Suprapubic skin (tissue), 4 donors: ENCODE data around the gene DNAH11. TPM values are rescaled to one million over a fixed set of nuclear protein-coding genes. Genes with fewer than 3 reads are reported as not detected.

Experiments used
- DNase-seq, 2 donors: peaks; one replicate each; pipeline ENCODE4 v3.0.0-alpha.2; 2019; ENCODE audit warnings: low spot score in 2 of 2
- H3K27ac ChIP-seq: fragments of 200-600 bp; sonication (generic); one replicate; pipeline ENCODE4 v1.5.1; 2019
- H3K27me3 ChIP-seq: fragments of 200-600 bp; sonication (generic); one replicate; pipeline ENCODE4 v1.5.1; 2019
- H3K36me3 ChIP-seq: fragments of 200-600 bp; sonication (generic); one replicate; pipeline ENCODE4 v1.5.1; 2019
- H3K4me1 ChIP-seq: fragments of 200-600 bp; sonication (generic); one replicate; pipeline ENCODE4 v1.5.1; 2019
- H3K4me3 ChIP-seq: fragments of 200-600 bp; sonication (generic); one replicate; pipeline ENCODE4 v1.5.1; 2019; ENCODE audit warnings: mild to moderate bottlenecking
- H3K9me3 ChIP-seq: fragments of 200-600 bp; sonication (generic); one replicate; pipeline ENCODE4 v1.5.1; 2019
- EP300 ChIP-seq: sonication (generic); formaldehyde crosslinking; IDR thresholded peaks from one replicate; pipeline ENCODE4 v1.6.1; 2017; ENCODE audit warnings: antibody characterized with exemption
- POLR2A ChIP-seq, 2 donors: fragments of 450-650 bp; IDR thresholded peaks; one replicate each; pipeline ENCODE4 v1.6.1; 2017; ENCODE audit warnings: antibody characterized with exemption in 2 of 2, mild to moderate bottlenecking in 2 of 2, moderate library complexity in 2 of 2
- POLR2AphosphoS5 ChIP-seq, 3 donors: sonication (generic); formaldehyde crosslinking; IDR thresholded peaks; one replicate each; pipeline ENCODE4 v1.6.1; 2017; ENCODE audit warnings: antibody characterized with exemption in 3 of 3
- WGBS: methylation state at CpG from one replicate; pipeline ENCODE4 v1.1.5; 2018; 5-methylcytosine and 5-hydroxymethylcytosine counted together
- total RNA-seq, 4 donors: library from RNA; depleted of rRNA; stranded (reverse); fragments of >200 nt; gene quantifications; one replicate each; pipeline ENCODE4 v1.1.0, GENCODE V29; 2016
- TF ChIP-seq, protein P1 (sequence below), 2 donors: fragments of 200-600 bp in 1 of 2; fragments of 450-650 bp in 1 of 2; sonication (generic) in 1 of 2; IDR thresholded peaks; one replicate each; pipeline ENCODE4 v1.5.1; 2016 to 2019; ENCODE audit warnings: antibody characterized with exemption in 2 of 2, mild to moderate bottlenecking in 1 of 2, moderate library complexity in 1 of 2

Gene DNAH11
- total RNA-seq, 4 donors from 2014 or later: 0.57 to 48.3 (median 1.8) TPM

DNA sequence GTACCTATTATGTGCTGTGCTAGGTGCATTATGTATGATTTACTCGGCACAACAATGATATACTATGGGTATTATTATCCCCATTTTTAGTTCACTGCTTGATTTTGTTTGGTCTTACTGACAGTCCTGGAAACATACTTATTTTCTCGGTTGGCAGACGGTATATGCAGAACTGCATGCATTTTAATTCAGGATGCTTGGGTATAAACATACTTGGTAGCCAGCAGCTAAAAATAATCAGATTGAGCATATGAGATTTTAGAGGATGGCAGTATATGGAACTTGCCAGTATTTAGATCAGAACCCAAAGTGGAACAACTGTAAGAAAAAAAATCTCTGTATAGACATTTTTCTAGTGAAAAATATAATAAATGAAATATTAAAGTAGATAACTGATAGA lies 163.3 kb downstream of the DNAH11 start:
- TF ChIP-seq, protein P1, sequence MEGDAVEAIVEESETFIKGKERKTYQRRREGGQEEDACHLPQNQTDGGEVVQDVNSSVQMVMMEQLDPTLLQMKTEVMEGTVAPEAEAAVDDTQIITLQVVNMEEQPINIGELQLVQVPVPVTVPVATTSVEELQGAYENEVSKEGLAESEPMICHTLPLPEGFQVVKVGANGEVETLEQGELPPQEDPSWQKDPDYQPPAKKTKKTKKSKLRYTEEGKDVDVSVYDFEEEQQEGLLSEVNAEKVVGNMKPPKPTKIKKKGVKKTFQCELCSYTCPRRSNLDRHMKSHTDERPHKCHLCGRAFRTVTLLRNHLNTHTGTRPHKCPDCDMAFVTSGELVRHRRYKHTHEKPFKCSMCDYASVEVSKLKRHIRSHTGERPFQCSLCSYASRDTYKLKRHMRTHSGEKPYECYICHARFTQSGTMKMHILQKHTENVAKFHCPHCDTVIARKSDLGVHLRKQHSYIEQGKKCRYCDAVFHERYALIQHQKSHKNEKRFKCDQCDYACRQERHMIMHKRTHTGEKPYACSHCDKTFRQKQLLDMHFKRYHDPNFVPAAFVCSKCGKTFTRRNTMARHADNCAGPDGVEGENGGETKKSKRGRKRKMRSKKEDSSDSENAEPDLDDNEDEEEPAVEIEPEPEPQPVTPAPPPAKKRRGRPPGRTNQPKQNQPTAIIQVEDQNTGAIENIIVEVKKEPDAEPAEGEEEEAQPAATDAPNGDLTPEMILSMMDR (IDR thresholded peaks at IDR 0.05): no peak
- TF ChIP-seq EP300 (no peak), POLR2A (IDR thresholded peaks at IDR 0.05) (no peak), POLR2AphosphoS5 (IDR thresholded peaks at IDR 0.05) (no peak)
- Histone ChIP-seq H3K27me3 (no peaks in the 10 kb centered on the region), H3K36me3 (no peaks in the 10 kb centered on the region), H3K4me3 (no peak overlapping the region), H3K9me3 (no peaks in the 10 kb centered on the region), H3K4me1 (no peaks in the 10 kb centered on the region), H3K27ac (no peak overlapping the region)
- 83% methylated on average over 3 of the region's 3 CpGs for WGBS
- no peak for DNase-seq

DNA sequence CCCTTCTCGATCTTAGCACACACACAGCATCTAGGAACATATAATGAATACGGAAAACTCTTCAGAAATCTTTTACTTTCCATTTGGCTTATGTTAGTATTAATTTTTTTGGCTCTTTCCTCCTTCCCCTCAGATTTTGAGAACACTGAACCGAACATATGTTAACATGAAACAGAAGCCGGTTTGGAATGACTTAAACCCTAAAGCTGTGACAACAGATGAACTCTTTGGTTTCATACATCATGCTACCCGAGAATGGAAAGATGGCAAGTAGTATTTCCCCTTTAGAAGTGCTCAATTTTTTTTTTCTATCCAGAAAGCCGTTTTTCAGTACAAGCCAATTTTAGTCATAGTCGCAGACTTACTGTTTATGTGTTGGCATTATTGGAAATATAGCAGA lies 164.7 kb downstream of the DNAH11 start:
- no peak overlapping the region for H3K4me3 ChIP-seq
- 72% methylated on average over 7 of the region's 7 CpGs for WGBS
- no peaks in the 10 kb centered on the region for H3K27me3 ChIP-seq
- H3K36me3 ChIP-seq: no peaks in the 10 kb centered on the region
- TF ChIP-seq, protein P1 (IDR thresholded peaks at IDR 0.05): no peak
- no peak for TF ChIP-seq POLR2A (IDR thresholded peaks at IDR 0.05)
- no peak for TF ChIP-seq POLR2AphosphoS5 (IDR thresholded peaks at IDR 0.05)
- no peak for TF ChIP-seq EP300
- no peak for DNase-seq
- no peaks in the 10 kb centered on the region for H3K4me1 ChIP-seq
- H3K9me3 ChIP-seq: no peaks in the 10 kb centered on the region
- H3K27ac ChIP-seq: no peak overlapping the region

DNA sequence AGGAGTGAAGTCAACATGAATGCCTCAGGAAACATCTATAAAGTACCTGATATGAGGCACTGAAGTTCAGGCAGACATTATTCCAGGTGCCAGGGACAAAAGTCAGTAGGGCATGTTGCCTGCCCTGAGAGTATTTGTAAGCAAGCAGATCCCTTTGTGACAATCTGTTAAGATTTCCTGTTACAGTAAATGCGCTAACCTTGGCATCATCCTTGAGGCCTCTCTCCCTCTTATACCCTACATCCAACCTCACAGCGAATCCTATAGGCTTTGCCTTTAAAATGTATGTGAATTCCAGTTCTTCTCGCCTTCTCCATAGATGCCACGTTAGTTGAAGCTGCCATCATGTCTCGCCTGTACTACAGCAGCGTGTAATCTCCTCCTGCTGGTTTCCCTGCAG lies 165.3 kb downstream of the DNAH11 start:
- no peak overlapping the region for H3K4me3 ChIP-seq
- H3K27ac ChIP-seq: no peak overlapping the region
- no peak for DNase-seq
- WGBS: 74% methylated on average over 6 of the region's 6 CpGs
- no peaks in the 10 kb centered on the region for H3K36me3 ChIP-seq
- H3K4me1 ChIP-seq: no peaks in the 10 kb centered on the region
- H3K9me3 ChIP-seq: no peaks in the 10 kb centered on the region
- TF ChIP-seq, protein P1 (IDR thresholded peaks at IDR 0.05): no peak
- TF ChIP-seq EP300 (no peak), POLR2AphosphoS5 (IDR thresholded peaks at IDR 0.05) (no peak), POLR2A (IDR thresholded peaks at IDR 0.05) (no peak)
- no peaks in the 10 kb centered on the region for H3K27me3 ChIP-seq

DNA sequence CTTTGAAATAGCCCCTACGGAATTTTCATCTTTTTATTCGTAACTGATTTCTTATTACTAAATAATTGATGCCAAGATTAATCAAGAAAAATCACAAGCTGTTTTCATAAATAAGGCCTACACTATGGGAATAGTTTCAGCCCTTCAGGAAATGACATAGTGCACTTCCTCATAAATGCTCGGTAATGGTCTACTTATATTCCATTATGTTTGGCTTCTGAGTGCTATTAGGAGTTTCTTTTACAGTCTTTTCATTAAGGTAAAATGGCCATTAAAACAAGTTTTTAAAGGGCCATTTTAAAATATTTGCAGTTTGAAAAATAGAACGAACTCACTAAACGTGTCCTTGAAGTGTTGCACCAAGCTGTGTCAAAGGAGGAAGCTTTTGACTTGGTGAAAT lies 174.5 kb downstream of the DNAH11 start:
- Histone ChIP-seq H3K4me1 (no peaks in the 10 kb centered on the region), H3K9me3 (no peaks in the 10 kb centered on the region), H3K27me3 (no peaks in the 10 kb centered on the region), H3K36me3 (no peaks in the 10 kb centered on the region), H3K27ac (no peak overlapping the region), H3K4me3 (no peak overlapping the region)
- TF ChIP-seq EP300 (no peak), POLR2AphosphoS5 (IDR thresholded peaks at IDR 0.05) (no peak), POLR2A (IDR thresholded peaks at IDR 0.05) (no peak)
- TF ChIP-seq, protein P1 (IDR thresholded peaks at IDR 0.05): no peak
- DNase-seq: no peak
- WGBS: 87% methylated on average over 5 of the region's 5 CpGs

DNA sequence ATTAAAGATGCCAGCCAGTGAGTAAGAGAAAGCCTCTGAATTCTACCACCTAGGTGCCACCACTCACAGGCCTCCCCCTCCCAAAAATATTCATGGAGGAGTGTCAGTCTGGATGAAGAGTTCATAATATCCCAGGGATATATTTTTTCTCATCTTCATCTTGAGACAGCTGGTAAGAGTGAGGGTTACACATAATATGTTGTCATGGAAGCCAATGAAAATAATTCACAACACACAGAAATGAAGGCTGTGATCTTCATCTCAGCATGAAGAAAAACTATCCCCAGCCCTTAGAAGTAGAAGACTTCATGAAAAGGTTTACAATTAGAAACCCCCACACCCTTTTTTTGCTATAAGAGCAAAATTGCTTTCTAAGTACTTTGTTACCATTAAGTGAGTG lies 175.6 kb downstream of the DNAH11 start:
- TF ChIP-seq EP300 (no peak), POLR2AphosphoS5 (IDR thresholded peaks at IDR 0.05) (no peak), POLR2A (IDR thresholded peaks at IDR 0.05) (no peak)
- TF ChIP-seq, protein P1 (IDR thresholded peaks at IDR 0.05): no peak
- no peak for DNase-seq
- Histone ChIP-seq H3K9me3 (no peaks in the 10 kb centered on the region), H3K27ac (no peak overlapping the region), H3K4me1 (no peaks in the 10 kb centered on the region), H3K27me3 (no peaks in the 10 kb centered on the region), H3K36me3 (no peaks in the 10 kb centered on the region), H3K4me3 (no peak overlapping the region)
